Activated CD8-positive, alpha-beta memory T cell treated with anti-CD3 and anti-CD28 coated beads, Interleukin-2, amount 50 U/mL, for 1 hour (primary cell): ENCODE results near the gene EPN2.

Experiments used
- DNase-seq: peaks from one replicate; pipeline ENCODE4 v3.0.0-alpha.2; 2020; ENCODE audit errors: extremely low read depth

The EPN2 gene

GRCh38 chr17:19294443-19294842 lies 57.3 kb downstream of the EPN2 start:
- no peak for DNase-seq

GRCh38 chr17:19295473-19296135 lies 58.4 kb downstream of the EPN2 start:
- no peak for DNase-seq

- no peak for DNase-seq
Measured at GRCh38 chr17:19296786-19297778, 59.9 kb downstream of the EPN2 start.

DNA sequence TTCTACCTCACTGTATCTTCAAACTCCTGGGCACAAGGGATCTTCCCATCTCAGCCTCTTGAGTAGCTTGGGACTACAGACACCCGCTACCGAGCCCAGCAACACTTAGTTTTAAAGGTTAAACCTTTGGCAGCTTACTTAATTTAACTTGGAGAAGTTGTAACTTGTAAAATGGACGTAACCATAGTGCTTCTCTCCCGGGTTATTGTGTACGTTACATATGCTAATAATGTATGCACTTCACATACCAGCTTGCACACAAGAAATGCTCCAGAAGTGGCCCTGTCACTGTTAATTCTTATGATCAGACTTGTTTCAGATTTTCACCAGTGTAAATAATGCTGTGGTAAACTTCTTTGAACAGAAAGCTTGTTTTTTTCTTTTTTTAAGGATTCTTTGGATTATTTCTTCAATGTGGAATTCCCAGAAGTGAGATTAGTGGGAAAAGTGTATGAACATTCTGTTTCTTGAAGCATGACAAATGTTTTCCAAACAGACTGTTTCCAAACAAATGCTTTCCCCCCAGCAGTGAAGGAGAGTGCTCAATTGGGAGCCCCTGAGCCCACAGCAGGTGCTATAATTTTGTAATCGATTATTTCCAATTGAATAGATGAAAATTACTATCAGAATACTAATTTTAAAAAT lies 61.5 kb downstream of the EPN2 start:
- DNase-seq: no peak

DNA sequence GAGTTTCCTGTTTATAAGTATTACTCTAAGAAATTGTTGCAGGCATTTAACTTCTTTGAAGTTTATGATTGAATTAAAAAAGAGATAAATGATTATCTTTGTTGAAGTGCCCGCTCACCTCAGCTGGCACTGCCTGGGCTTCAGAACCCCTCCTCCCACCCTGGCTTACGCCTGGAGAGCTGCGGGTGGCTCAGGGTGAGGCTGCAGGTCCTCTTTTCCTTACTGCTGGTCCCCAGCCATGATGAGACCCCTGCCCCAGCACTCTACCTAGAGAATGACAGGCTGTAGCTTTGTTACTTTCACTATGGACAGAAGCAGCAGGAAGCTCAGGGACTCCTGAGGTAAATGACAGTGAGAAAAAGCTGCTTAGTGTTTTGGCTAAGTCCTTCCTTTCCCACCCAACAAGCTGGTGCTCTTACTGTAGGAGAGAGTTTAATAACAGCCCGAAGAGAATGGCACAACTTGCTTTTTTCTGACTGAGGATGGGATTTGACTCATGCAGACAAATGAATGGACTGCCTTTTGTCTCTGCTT lies 62.1 kb downstream of the EPN2 start:
- no peak for DNase-seq

- no peak for DNase-seq
Measured at GRCh38 chr17:19299866-19300265, 62.7 kb downstream of the EPN2 start.

DNA sequence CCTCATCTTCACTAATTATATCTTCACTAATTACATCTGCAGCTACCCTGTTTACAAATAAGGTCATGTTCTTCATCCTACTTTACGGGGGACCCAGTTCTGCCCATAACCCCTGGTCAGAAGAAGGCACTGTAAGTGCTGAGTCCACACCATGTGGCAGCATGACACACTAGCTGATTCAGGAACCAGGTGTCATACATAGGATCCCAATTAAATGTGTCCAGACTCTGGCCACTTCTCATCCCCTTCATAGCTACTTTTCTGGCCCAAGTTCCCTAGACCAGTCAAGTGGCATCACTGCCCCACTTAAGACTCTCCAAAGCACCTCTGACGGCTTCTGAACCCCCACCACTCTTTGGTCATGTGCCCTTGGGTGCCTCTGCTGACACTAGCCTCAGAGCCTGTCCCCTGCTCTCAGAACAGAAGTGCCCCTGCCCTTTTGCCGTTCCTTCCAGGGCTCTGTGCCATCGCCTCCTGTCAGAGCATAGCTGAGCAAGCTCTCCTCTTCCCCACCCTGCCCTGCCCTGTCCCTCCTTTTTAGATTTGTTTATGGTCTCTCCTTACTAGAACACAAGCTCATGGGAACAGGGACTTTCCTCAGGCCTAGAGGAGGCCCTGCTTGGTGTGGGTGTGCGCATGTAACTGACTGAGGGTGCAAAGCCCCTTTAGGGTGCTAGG lies 64.2 kb downstream of the EPN2 start:
- DNase-seq: no peak

- no peak for DNase-seq
Measured at GRCh38 chr17:19301973-19302372, 64.8 kb downstream of the EPN2 start.

DNA sequence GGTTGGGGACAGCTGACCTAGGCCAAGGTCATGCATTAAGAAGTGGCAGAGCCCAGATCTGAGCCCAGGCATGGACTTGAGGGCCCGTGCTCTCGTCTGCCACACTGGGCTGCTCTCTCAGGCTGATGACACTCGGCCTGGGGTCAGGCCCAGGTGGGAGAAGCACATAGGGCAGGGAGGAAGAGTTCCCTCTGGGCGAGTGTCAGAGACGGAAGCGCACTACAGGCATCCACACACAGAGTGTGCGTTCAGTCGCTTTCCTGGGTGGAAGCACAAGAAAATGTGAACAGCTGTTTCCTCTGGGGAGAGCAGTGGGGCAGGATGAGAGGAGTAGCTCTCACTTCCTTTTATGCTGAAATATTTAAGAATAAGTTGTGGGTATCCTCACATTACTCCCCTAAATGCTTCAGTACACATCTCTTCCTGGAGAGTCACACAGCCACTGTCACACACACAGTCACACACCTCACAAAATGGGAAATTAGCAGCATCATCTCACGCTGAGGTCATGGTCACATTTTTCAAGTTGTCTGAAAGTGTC lies 65.7 kb downstream of the EPN2 start:
- no peak for DNase-seq

GRCh38 chr17:19303367-19303776 lies 66.2 kb downstream of the EPN2 start:
- DNase-seq: no peak

DNA sequence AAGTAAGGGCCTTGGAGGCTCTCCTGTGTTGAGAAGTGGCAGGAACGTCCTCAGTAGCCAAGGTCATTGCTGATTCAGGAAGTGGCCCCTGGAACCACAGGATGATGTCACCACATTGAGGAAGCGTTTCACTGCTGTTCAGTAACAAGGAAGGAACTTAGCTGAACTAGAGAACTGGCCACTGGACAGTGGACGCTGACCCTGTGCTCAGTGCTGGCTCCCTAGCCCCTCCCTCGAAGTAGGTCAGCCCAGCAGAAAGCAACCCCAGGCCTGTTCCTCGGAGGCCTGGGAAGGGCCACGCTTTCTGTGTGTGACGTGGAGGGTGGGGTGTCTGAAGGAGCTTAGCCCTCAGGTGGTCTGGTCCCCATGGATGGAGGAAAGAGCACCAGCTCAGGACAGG lies 67.0 kb downstream of the EPN2 start:
- DNase-seq: no peak

GRCh38 chr17:19304751-19305150 lies 67.6 kb downstream of the EPN2 start:
- DNase-seq: no peak

- no peak for DNase-seq
Measured at GRCh38 chr17:19305256-19305655, 68.1 kb downstream of the EPN2 start.

GRCh38 chr17:19305761-19306159 lies 68.6 kb downstream of the EPN2 start:
- DNase-seq: no peak

DNA sequence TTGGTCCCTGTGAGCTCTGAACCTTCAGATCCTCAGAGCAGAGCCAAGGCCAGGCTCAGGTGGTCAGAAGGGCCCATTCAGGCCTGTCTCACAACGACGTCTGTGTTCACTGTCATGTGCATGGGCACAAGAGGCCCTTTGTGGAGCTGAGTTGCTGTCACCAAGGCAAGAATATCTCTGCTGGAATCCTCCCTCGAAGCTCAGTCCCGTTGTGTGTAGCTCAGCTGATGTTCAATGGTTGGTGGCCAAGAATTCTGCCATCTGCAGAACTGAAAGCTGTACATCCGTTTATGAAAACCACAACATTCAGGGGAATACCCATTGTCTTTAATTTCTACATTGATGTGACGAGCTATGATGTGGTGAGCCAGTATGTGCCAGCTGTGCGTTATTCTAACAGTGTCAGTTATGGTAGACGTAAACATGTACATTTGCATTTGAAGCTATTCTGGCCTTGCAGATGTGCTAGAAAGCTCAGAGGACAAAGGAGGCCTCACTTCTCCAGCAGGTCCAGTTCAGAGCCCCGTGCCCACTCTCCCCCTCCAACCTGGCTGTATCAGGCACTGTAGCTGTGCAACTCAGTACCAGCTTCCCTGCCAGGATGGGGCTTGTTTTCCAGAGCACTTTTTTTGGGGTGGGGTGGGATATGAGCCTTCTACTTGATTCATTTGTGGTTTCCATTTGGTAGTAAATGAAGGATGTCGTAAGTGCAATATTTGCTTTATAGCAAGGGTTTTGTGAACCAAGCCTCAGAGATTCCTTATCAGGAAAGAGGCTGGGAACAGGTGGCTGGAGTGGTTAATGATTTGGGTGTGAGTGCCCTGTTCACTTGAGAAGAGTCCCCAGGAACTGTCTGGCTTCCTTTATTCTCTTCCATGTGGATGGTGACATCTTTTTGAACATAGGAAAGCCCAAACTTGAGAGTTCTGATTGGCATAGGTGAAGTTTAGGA lies 69.3 kb downstream of the EPN2 start:
- DNase-seq: peak; percentile 2

GRCh38 chr17:19307521-19307920 lies 70.4 kb downstream of the EPN2 start:
- DNase-seq: no peak

DNA sequence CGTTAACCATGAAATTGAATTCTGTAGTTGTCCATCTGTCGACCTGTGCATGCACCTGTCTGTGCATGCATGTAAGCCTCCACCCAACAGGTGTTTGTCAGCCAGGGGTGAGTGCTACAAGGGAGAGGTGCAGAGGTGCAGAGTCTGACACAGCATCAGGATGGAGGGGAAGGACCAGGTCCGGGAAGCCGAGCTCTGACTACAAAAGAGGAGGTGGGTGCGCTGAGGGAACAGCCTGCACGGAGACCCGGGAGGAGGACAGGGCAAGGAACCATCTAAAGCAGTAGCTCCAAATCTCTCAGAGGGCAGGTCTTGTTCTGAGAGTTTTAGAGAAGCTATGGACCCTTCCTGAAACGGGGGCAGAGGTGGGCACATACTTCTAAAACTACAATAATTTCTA lies 71.2 kb downstream of the EPN2 start:
- no peak for DNase-seq

DNA sequence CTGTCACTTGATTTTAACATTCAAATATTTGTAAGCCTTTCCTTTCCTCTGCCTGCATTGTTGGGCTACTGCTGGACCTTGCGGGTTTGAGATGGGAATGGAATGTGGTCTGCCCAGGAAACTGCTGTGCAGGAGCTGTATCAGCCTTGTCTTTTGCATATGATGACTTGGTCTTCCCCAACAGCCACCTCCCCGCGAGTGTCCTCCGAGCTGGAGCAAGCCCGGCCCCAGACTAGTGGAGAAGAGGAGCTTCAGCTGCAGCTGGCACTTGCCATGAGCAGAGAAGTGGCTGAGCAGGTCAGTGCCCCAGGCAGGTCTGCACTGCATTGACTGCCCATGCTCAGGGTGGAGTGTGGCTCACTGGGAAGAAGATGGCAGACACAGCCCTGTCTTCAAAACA lies 72.5 kb downstream of the EPN2 start:
- DNase-seq: no peak

DNA sequence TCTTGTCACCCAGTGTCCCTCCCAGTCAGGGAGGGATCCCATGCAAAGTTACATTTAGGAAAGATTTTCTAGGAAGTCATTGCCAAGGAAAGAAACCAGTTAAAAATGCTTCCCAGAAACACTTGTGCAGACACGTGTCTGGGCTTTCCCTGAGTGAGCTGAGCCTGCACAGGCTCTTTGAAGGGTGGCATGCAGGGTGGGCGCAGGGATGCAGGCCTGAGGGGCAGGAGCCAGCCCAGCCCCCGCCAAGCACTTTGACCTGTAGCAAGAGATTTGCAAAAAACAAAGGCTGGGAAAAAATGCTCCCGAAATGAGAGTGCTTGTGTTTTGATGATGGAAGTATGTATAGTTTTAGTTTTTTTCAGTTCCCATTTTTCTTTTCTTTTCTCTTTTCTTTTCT lies 73.0 kb downstream of the EPN2 start:
- DNase-seq: no peak

GRCh38 chr17:19311016-19311415 lies 73.8 kb downstream of the EPN2 start:
- no peak for DNase-seq
